Caco-2 (cell line): ENCODE data around the gene SIGLEC9. TPM values are rescaled to one million over a fixed set of nuclear protein-coding genes. Genes with fewer than 3 reads are reported as not detected.

Experiments
- BruUV-seq: library from RNA; stranded (reverse); fragments of 400-500 nt; replicated peaks from 2 replicates; lab custom pipeline; 2021; lab: Mats Ljungman, UMichigan
- CTCF ChIA-PET: fragments of 300-600 bp; sonication (Branson Sonifier 250); formaldehyde crosslinking; loops from one replicate; lab custom pipeline; 2022; ENCODE audit warnings: antibody characterized with exemption; lab: Charles Lee
- POLR2A ChIA-PET: fragments of 300-600 bp; sonication (Branson Sonifier 250); formaldehyde crosslinking; loops from one replicate; lab custom pipeline; 2022; ENCODE audit warnings: antibody characterized with exemption; lab: Charles Lee
- DNase-seq, 2 experiments: peaks; one replicate each; pipeline versions ENCODE4 v3.0.0 to v3.0.0-alpha.2; 2020 to 2022
- H3K27me3 ChIP-seq: replicated peaks from 2 replicates; pipeline ENCODE4 v1.6.0; 2011; ENCODE audit warnings: low read length; ENCODE audit not compliant: control insufficient read depth, insufficient read depth
- H3K36me3 ChIP-seq: 2 replicates; pipeline ENCODE4 v1.5.1; 2011; ENCODE audit warnings: low read length; ENCODE audit not compliant: control insufficient read depth, insufficient read depth
- H3K4me1 ChIP-seq: fragments of 250-450 bp; sonication (Bioruptor Pico); 2 replicates; pipeline ENCODE4 v1.5.1; 2020; ENCODE audit warnings: mild to moderate bottlenecking
- H3K4me3 ChIP-seq: 2 replicates; pipeline ENCODE4 v1.5.1; 2011; ENCODE audit warnings: low read depth, mild to moderate bottlenecking, control low read depth, low read length
- H3K9me3 ChIP-seq: fragments of 250-450 bp; sonication (Bioruptor Pico); 2 replicates; pipeline ENCODE4 v1.5.1; 2020; ENCODE audit warnings: mild to moderate bottlenecking, moderate library complexity
- H3K27ac Mint-ChIP-seq: one replicate; pipeline ENCODE4 v1.8.0; 2022; ENCODE audit warnings: mixed read lengths; ENCODE audit not compliant: unreplicated experiment
- H3K27me3 Mint-ChIP-seq: one replicate; pipeline ENCODE4 v1.8.0; 2022; ENCODE audit warnings: mixed read lengths; ENCODE audit not compliant: insufficient read depth, unreplicated experiment
- H3K36me3 Mint-ChIP-seq: one replicate; pipeline ENCODE4 v1.8.0; 2022; ENCODE audit warnings: mild to moderate bottlenecking, mixed read lengths; ENCODE audit not compliant: insufficient read depth, unreplicated experiment
- H3K4me1 Mint-ChIP-seq: one replicate; pipeline ENCODE4 v1.8.0; 2022; ENCODE audit warnings: low read depth, mixed read lengths; ENCODE audit not compliant: unreplicated experiment
- H3K4me3 Mint-ChIP-seq: one replicate; pipeline ENCODE4 v1.8.0; 2022; ENCODE audit warnings: mild to moderate bottlenecking, moderate library complexity, mixed read lengths; ENCODE audit not compliant: unreplicated experiment
- H3K9me3 Mint-ChIP-seq: one replicate; pipeline ENCODE4 v1.8.0; 2022; ENCODE audit warnings: mixed read lengths; ENCODE audit not compliant: unreplicated experiment
- intact Hi-C: fragments of 100-400 bp; cut with micrococcal nuclease; formaldehyde crosslinking; loops from one replicate; pipeline ENCODE4 v1.10.0; 2022; ENCODE audit not compliant: unreplicated experiment
- total RNA-seq: library from RNA; stranded (reverse); gene quantifications from 2 replicates; pipeline ENCODE4 v1.2.3, GENCODE V29; 2022
- TF ChIP-seq, protein P1 (sequence below), 2 experiments: fragments of 200-600 bp in 1 of 2; IDR thresholded peaks; 1 replicate in 1 of 2; 2 replicates in 1 of 2; pipeline versions ENCODE4 v1.5.1 to v1.8.0; 2011 to 2022; ENCODE audit warnings: antibody characterized with exemption in 1 of 2, control low read depth in 1 of 2, inconsistent platforms in 1 of 2, low read depth in 1 of 2, low read length in 1 of 2, mild to moderate bottlenecking in 1 of 2, moderate library complexity in 1 of 2; ENCODE audit not compliant: insufficient read depth in 1 of 2, severe bottlenecking in 1 of 2, unreplicated experiment in 1 of 2

The SIGLEC9 gene
- total RNA-seq, 1 experiment from 2014 or later: not detected

GRCh38 chr19:51098365-51099046 lies 26.2 kb upstream of the SIGLEC9 start:
- Histone ChIP-seq H3K4me3 (no peak overlapping the region), H3K9me3 (no peaks in the 10 kb centered on the region), H3K27me3 (no peaks in the 10 kb centered on the region), H3K36me3 (no peaks in the 10 kb centered on the region; the same call in none of the 2 replicates), H3K4me1 (no peaks in the 10 kb centered on the region)
- CTCF ChIA-PET: interaction anchor here (0.6 kb wide), 1 partner anchor 556 kb away, joined by 6 read pairs; no protein-coding TSS in a partner anchor
- no TSS peak for BruUV-seq
- Mint-ChIP-seq H3K36me3 (peaks cover 19% of the 10 kb centered on the region), H3K27me3 (no peaks in the 10 kb centered on the region), H3K4me3 (no peak overlapping the region), H3K27ac (no peak overlapping the region), H3K9me3 (no peaks in the 10 kb centered on the region), H3K4me1 (no peaks in the 10 kb centered on the region)
- no peak for DNase-seq
- POLR2A ChIA-PET: no interaction called here
- intact Hi-C loops: no loop called here
- TF ChIP-seq, protein P1, sequence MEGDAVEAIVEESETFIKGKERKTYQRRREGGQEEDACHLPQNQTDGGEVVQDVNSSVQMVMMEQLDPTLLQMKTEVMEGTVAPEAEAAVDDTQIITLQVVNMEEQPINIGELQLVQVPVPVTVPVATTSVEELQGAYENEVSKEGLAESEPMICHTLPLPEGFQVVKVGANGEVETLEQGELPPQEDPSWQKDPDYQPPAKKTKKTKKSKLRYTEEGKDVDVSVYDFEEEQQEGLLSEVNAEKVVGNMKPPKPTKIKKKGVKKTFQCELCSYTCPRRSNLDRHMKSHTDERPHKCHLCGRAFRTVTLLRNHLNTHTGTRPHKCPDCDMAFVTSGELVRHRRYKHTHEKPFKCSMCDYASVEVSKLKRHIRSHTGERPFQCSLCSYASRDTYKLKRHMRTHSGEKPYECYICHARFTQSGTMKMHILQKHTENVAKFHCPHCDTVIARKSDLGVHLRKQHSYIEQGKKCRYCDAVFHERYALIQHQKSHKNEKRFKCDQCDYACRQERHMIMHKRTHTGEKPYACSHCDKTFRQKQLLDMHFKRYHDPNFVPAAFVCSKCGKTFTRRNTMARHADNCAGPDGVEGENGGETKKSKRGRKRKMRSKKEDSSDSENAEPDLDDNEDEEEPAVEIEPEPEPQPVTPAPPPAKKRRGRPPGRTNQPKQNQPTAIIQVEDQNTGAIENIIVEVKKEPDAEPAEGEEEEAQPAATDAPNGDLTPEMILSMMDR (IDR thresholded peaks at IDR 0.05; ENCODE audit: insufficient read depth in 1 of 2, low read depth in 1 of 2, low read length in 1 of 2, severe bottlenecking in 1 of 2, unreplicated experiment in 1 of 2): no peak

- DNase-seq: no peak
These were observed 25.7 kb upstream of the SIGLEC9 start for GRCh38 chr19:51099047-51099382.

DNA sequence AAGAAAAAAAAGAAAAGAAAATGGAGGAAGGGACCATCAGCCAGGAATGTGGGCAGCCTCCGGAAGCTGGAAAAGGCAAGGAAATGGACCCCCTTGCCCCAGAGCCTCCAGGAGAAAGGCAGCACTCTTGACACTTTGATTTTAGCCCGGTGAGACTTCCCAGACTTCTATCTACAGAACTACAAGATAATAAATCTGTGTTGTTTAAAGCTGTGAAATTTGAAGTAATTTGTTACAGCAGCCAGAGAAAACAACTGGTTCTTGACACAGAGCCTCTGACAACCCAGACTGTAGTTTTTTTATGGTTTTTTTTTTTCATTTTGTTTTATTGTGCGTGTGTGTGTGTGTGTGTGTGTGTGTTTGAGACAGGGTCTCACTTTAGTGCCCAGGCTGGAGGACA lies 24.1 kb upstream of the SIGLEC9 start:
- H3K9me3 Mint-ChIP-seq: no peaks in the 10 kb centered on the region
- intact Hi-C loops: no loop called here
- Histone ChIP-seq H3K36me3 (no peaks in the 10 kb centered on the region; the same call in 1 of the 2 replicates), H3K9me3 (no peaks in the 10 kb centered on the region), H3K27me3 (no peaks in the 10 kb centered on the region), H3K4me1 (no peaks in the 10 kb centered on the region), H3K4me3 (no peak overlapping the region)
- BruUV-seq: no TSS peak
- TF ChIP-seq, protein P1 (IDR thresholded peaks at IDR 0.05; ENCODE audit: insufficient read depth in 1 of 2, low read depth in 1 of 2, low read length in 1 of 2, severe bottlenecking in 1 of 2, unreplicated experiment in 1 of 2): no peak
- no peak for DNase-seq
- POLR2A ChIA-PET: no interaction called here
- H3K27ac Mint-ChIP-seq: no peak overlapping the region
- CTCF ChIA-PET: interaction anchor here (0.7 kb wide), 1 partner anchor 166 kb away, joined by 3 read pairs; no protein-coding TSS in a partner anchor
- no peaks in the 10 kb centered on the region for H3K4me1 Mint-ChIP-seq
- H3K36me3 Mint-ChIP-seq: peaks cover 32% of the 10 kb centered on the region
- H3K4me3 Mint-ChIP-seq: no peak overlapping the region
- no peaks in the 10 kb centered on the region for H3K27me3 Mint-ChIP-seq

More at GRCh38 chr19:51099047-51099382, 25.7 kb upstream of the SIGLEC9 start:
- Histone ChIP-seq H3K36me3 (no peaks in the 10 kb centered on the region; the same call in none of the 2 replicates), H3K9me3 (no peaks in the 10 kb centered on the region), H3K4me3 (no peak overlapping the region), H3K27me3 (no peaks in the 10 kb centered on the region), H3K4me1 (no peaks in the 10 kb centered on the region)
- Mint-ChIP-seq H3K27me3 (no peaks in the 10 kb centered on the region), H3K36me3 (peaks cover 22% of the 10 kb centered on the region), H3K27ac (no peak overlapping the region), H3K9me3 (no peaks in the 10 kb centered on the region), H3K4me1 (no peaks in the 10 kb centered on the region), H3K4me3 (no peak overlapping the region)
- ChIA-PET CTCF (interaction anchor here (0.6 to 0.8 kb wide), 2 partner anchors 78 to 557 kb away, joined by 3 to 6 read pairs; no protein-coding TSS in a partner anchor), POLR2A (no interaction called here)
- intact Hi-C loops: no loop called here
- TF ChIP-seq, protein P1 (IDR thresholded peaks at IDR 0.05; ENCODE audit: insufficient read depth in 1 of 2, low read depth in 1 of 2, low read length in 1 of 2, severe bottlenecking in 1 of 2, unreplicated experiment in 1 of 2): no peak
- BruUV-seq: no TSS peak
